ENCODE measurements around the gene LCORL. TPM values are rescaled to one million over a fixed set of nuclear protein-coding genes. Genes with fewer than 3 reads are reported as not detected.

The LCORL gene
- total and polyA plus RNA-seq, 2 of the 4 experiments (the other 2 are of a cell fraction) = 2.1 to 5.0 TPM

DNA sequence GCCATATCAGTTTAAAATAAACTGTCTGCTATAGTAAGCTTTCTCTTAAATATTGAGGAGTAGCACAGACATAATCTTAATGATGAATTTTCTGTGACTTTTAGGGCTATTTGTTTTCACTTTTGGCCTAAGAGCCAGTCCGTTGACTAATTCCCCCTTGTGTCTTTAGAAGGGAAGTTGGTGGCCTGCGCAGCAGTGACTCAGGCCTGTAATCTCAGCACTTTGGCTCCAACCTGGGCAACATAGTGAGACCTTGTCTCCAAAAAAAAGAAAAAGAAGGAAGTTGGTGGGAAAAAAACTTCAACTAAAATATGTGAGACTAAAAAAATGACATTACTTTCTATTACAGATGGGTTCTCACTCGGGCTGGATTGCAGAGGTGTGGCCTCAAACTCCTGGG lies 207.4 kb downstream of the LCORL start:
- in situ Hi-C loops (cut with MboI; ENCODE audit: low sequenced_read_pairs) = loop anchor here (10.0 to 25.0 kb wide), 2 partner anchors 227 to 781 kb away; partner anchors contain the start of gene LAP3
- H3K4me3 ChIP-seq (ENCODE audit: insufficient read depth, low read depth, low read length) = no peak overlapping the region
- dilution Hi-C loops (cut with HindIII; ENCODE audit: low sequenced_read_pairs, unreplicated experiment) = no loop called here
- no peak overlapping the region for H2BK120ac ChIP-seq (ENCODE audit: low read depth, low read length)
- H2BK15ac ChIP-seq (ENCODE audit: low read depth, low read length) = no peak overlapping the region
- no peak overlapping the region for H3K56ac ChIP-seq (ENCODE audit: extremely low read depth, insufficient read depth, low read length)
- no peak for ATAC-seq (ENCODE audit: low read depth)
- 0 out of 2 replicates have a peak overlapping the region, but pooled peaks have one; percentile 54 for H2BK20ac ChIP-seq (ENCODE audit: low read depth, low read length)
- no peak overlapping the region for H3K14ac ChIP-seq (replicated peaks; ENCODE audit: low read depth, low read length)
- no peak overlapping the region for H2AK5ac ChIP-seq (ENCODE audit: low read depth, low read length)
- H4K5ac ChIP-seq (ENCODE audit: low read depth, low read length) = peak overlapping the region; percentile 50; the same call in 1 of the 2 replicates
- BruUV-seq (replicated peaks) = no TSS peak
- H3K23ac ChIP-seq (ENCODE audit: low read depth, low read length) = peak overlapping the region; percentile 0; the same call in 1 of the 2 replicates
- DNase-seq = peak; percentile 59
- CTCF ChIA-PET = no interaction called here
- H3K4ac ChIP-seq (ENCODE audit: low read depth, low read length) = no peak overlapping the region
- no CpG with 5 or more reads among the region's 3 CpGs for WGBS, 2 experiments (ENCODE audit: extremely low coverage in 2 of 2, insufficient read length in 1 of 2)
- no peaks in the 10 kb centered on the region for H3K9me3 ChIP-seq (ENCODE audit: control insufficient read depth, insufficient read depth, low read length)
- H2AFZ ChIP-seq (replicated peaks; ENCODE audit: low read length, poor library complexity) = no peak overlapping the region
- POLR2A ChIA-PET (ENCODE audit: unreplicated experiment) = no interaction called here
- no peaks in the 10 kb centered on the region for H3K9me1 ChIP-seq (ENCODE audit: insufficient read depth, low read length)
- intact Hi-C loops (cut with micrococcal nuclease) = loop anchor here (5.0 to 10.0 kb wide), 2 partner anchors 121 to 177 kb away; no protein-coding TSS in a partner anchor
- no peaks in the 10 kb centered on the region for H3K36me3 ChIP-seq (ENCODE audit: control insufficient read depth, insufficient read depth, low read length)
- H2BK5ac ChIP-seq (ENCODE audit: low read depth, low read length, poor library complexity, severe bottlenecking) = peak overlapping the region; percentile 0
- H4K8ac ChIP-seq (ENCODE audit: low read depth in 2 of 2, low read length in 2 of 2) = peak overlapping the region; percentile 64 to 67; a peak in 3 of 4 replicates
- peaks cover 8% of the 10 kb centered on the region; the same call in 1 of the 2 replicates for H4K20me1 ChIP-seq (ENCODE audit: insufficient read depth, low read length)
- H3K18ac ChIP-seq (ENCODE audit: low read depth, low read length) = no peak overlapping the region
- H3K4me1 ChIP-seq (ENCODE audit: control insufficient read depth, insufficient read depth, low read length) = no peaks in the 10 kb centered on the region
- peaks cover 2 to 16% of the 10 kb centered on the region in 2 experiments for H3K79me1 ChIP-seq (ENCODE audit: low read depth in 1 of 2, low read length in 2 of 2)
- TF ChIP-seq CEBPB (IDR thresholded peaks at IDR 0.05; ENCODE audit: low read depth, low read length) (no peak), FOS (IDR thresholded peaks at IDR 0.05; ENCODE audit: low read depth, low read length) (0 out of 2 replicates have a peak, but pooled peaks have one; percentile 10)
- H3K4me2 ChIP-seq (ENCODE audit: low read depth, low read length) = peak overlapping the region; percentile 23
- H3K27me3 ChIP-seq (ENCODE audit: control insufficient read depth, insufficient read depth, low read length) = no peaks in the 10 kb centered on the region
- no peak overlapping the region for H4K91ac ChIP-seq (ENCODE audit: insufficient read depth, low read depth, low read length)
- H3K9ac ChIP-seq (ENCODE audit: low read depth, low read length) = peak overlapping the region; percentile 57; the same call in 1 of the 2 replicates
- H3K27ac ChIP-seq (ENCODE audit: insufficient read depth, low read length) = peak overlapping the region; percentile 18; the same call in 1 of the 2 replicates
- H2AK9ac ChIP-seq (replicated peaks; ENCODE audit: low read depth, low read length, poor library complexity) = no peak overlapping the region
